Measurements from ENCODE around the gene GLT1D1. TPM values are rescaled to one million over a fixed set of nuclear protein-coding genes. Genes with fewer than 3 reads are reported as not detected.

The GLT1D1 gene
- polyA plus RNA-seq, 3 donors: 40.6 to 55.6 (median 53.3) TPM

GRCh38 chr12:128857133-128857763, 4.0 kb downstream of the GLT1D1 start:
- Histone ChIP-seq H3K79me2 (ENCODE audit: insufficient read depth, low read length) (peaks cover 92% of the 10 kb centered on the region), H4K20me1 (ENCODE audit: insufficient read depth, low read length) (peaks cover 28% of the 10 kb centered on the region), H3K9me3 (replicated peaks in 1 of 2; ENCODE audit: control insufficient read depth in 1 of 2, insufficient read depth in 1 of 2, low read length in 2 of 2) (no peaks in the 10 kb centered on the region), H3K4me3 (replicated peaks in 1 of 3; ENCODE audit: low read depth in 2 of 3, low read length in 3 of 3) (peak overlapping the region in 1 of 3 experiments; percentile 35), H3K4me2 (replicated peaks; ENCODE audit: extremely low read depth, low read length, poor library complexity, severe bottlenecking) (peak overlapping the region; percentile 40), H3K27me3 (ENCODE audit: control insufficient read depth in 2 of 2, insufficient read depth in 2 of 2, low read length in 2 of 2) (no peaks in the 10 kb centered on the region), H3K36me3 (replicated peaks in 1 of 2; ENCODE audit: control insufficient read depth in 1 of 2, insufficient read depth in 2 of 2, low read length in 2 of 2) (peaks cover 4 to 27% of the 10 kb centered on the region in 2 donors), H3K4me1 (ENCODE audit: control insufficient read depth in 1 of 2, insufficient read depth in 2 of 2, low read length in 2 of 2) (peaks cover 49 to 58% of the 10 kb centered on the region in 2 donors), H3K9ac (ENCODE audit: insufficient read depth, low read length, poor library complexity, severe bottlenecking) (peak overlapping the region; percentile 41), H3K27ac (ENCODE audit: low read depth in 1 of 2, low read length in 2 of 2) (peak overlapping the region; percentile 93 to 98), H2AFZ (ENCODE audit: insufficient read depth, low read depth, low read length, poor library complexity, severe bottlenecking) (no peak overlapping the region)
- TF ChIP-seq CTCF (IDR thresholded peaks at IDR 0.05): no peak
- peaks cover 40 to 57% of the 10 kb centered on the region in 2 donors for H3K36me3 Mint-ChIP-seq
- 0% methylated on average over 3 of the region's 9 CpGs for WGBS (ENCODE audit: insufficient coverage)
- peaks cover 0 to 6% (median 1%) of the 10 kb centered on the region in 7 donors for H3K9me3 Mint-ChIP-seq
- H3K27me3 Mint-ChIP-seq (ENCODE audit: low read depth in 3 of 3): peaks cover 0 to 3% (median 1%) of the 10 kb centered on the region in 3 donors
- peaks cover 74% of the 10 kb centered on the region for H3K4me1 Mint-ChIP-seq
- peak; percentile 83 to 94 (median 89) for DNase-seq
- peak overlapping the region; percentile 27 to 36 for H3K4me3 Mint-ChIP-seq
- H3K27ac Mint-ChIP-seq: peak overlapping the region; percentile 96 to 99 (median 99)
- intact Hi-C loops (cut with micrococcal nuclease): loop anchor here in 1 of 2 donors (5.0 kb wide), 1 partner anchor 35 kb away; the partner anchor contains the start of gene SLC15A4

GRCh38 chr12:128859311-128859710, 6.0 kb downstream of the GLT1D1 start:
- Mint-ChIP-seq H3K36me3 (peaks cover 55 to 77% of the 10 kb centered on the region in 2 donors), H3K4me1 (peaks cover 75% of the 10 kb centered on the region), H3K27ac (peak overlapping the region in 6 of 7 donors; percentile 19 to 84 (median 40)), H3K9me3 (peaks cover 0 to 3% (median 1%) of the 10 kb centered on the region in 7 donors), H3K27me3 (ENCODE audit: low read depth in 3 of 3) (peaks cover 0 to 4% (median 0%) of the 10 kb centered on the region in 3 donors), H3K4me3 (no peak overlapping the region)
- Histone ChIP-seq H3K9ac (ENCODE audit: insufficient read depth, low read length, poor library complexity, severe bottlenecking) (no peak overlapping the region), H3K79me2 (ENCODE audit: insufficient read depth, low read length) (peaks cover 95% of the 10 kb centered on the region), H3K4me1 (ENCODE audit: control insufficient read depth in 1 of 2, insufficient read depth in 2 of 2, low read length in 2 of 2) (peaks cover 40 to 49% of the 10 kb centered on the region in 2 donors), H3K36me3 (replicated peaks in 1 of 2; ENCODE audit: control insufficient read depth in 1 of 2, insufficient read depth in 2 of 2, low read length in 2 of 2) (peaks cover 4 to 43% of the 10 kb centered on the region in 2 donors), H3K27ac (ENCODE audit: low read depth in 1 of 2, low read length in 2 of 2) (no peak overlapping the region), H4K20me1 (ENCODE audit: insufficient read depth, low read length) (peaks cover 48% of the 10 kb centered on the region), H2AFZ (ENCODE audit: insufficient read depth, low read depth, low read length, poor library complexity, severe bottlenecking) (no peak overlapping the region), H3K9me3 (replicated peaks in 1 of 2; ENCODE audit: control insufficient read depth in 1 of 2, insufficient read depth in 1 of 2, low read length in 2 of 2) (no peaks in the 10 kb centered on the region), H3K27me3 (ENCODE audit: control insufficient read depth in 2 of 2, insufficient read depth in 2 of 2, low read length in 2 of 2) (no peaks in the 10 kb centered on the region), H3K4me3 (replicated peaks in 1 of 3; ENCODE audit: low read depth in 2 of 3, low read length in 3 of 3) (no peak overlapping the region), H3K4me2 (replicated peaks; ENCODE audit: extremely low read depth, low read length, poor library complexity, severe bottlenecking) (no peak overlapping the region)
- intact Hi-C loops (cut with micrococcal nuclease): loop anchor here in 1 of 2 donors (5.0 kb wide), 1 partner anchor 37 kb away; the partner anchor contains the start of gene SLC15A4
- no peak for DNase-seq
- TF ChIP-seq CTCF (IDR thresholded peaks at IDR 0.05): no peak
- WGBS (ENCODE audit: insufficient coverage): 95% methylated on average over 9 of the region's 9 CpGs

Measured in CD14-positive monocyte (primary cell).